DMS53 treated with DMSO at 0.1 percent for 48 hours (cell line): ENCODE measurements around the gene NHERF2.

Source experiments
- DNase-seq: peaks from one replicate; lab custom pipeline; 2025; ENCODE audit not compliant: unreplicated experiment; lab: John Stamatoyannopoulos, UW

NHERF2 gene

GRCh38 chr16:2079311-2079800 lies 52.7 kb downstream of the NHERF2 start:
- no peak for DNase-seq

DNA sequence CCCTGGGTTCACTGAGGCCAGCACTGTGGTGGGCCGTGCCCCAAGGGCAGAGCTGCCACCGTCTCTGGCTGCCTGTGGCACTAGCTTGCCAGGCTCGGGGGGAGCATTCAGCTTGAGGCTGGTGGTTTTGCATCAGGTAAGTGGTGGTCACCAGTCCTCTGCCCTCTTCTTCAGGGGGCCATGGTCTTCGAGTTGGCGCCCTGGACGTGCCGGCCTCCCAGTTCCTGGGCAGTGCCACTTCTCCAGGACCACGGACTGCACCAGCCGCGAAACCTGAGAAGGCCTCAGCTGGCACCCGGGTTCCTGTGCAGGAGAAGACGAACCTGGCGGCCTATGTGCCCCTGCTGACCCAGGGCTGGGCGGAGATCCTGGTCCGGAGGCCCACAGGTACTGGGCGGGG lies 53.3 kb downstream of the NHERF2 start:
- no peak for DNase-seq

DNA sequence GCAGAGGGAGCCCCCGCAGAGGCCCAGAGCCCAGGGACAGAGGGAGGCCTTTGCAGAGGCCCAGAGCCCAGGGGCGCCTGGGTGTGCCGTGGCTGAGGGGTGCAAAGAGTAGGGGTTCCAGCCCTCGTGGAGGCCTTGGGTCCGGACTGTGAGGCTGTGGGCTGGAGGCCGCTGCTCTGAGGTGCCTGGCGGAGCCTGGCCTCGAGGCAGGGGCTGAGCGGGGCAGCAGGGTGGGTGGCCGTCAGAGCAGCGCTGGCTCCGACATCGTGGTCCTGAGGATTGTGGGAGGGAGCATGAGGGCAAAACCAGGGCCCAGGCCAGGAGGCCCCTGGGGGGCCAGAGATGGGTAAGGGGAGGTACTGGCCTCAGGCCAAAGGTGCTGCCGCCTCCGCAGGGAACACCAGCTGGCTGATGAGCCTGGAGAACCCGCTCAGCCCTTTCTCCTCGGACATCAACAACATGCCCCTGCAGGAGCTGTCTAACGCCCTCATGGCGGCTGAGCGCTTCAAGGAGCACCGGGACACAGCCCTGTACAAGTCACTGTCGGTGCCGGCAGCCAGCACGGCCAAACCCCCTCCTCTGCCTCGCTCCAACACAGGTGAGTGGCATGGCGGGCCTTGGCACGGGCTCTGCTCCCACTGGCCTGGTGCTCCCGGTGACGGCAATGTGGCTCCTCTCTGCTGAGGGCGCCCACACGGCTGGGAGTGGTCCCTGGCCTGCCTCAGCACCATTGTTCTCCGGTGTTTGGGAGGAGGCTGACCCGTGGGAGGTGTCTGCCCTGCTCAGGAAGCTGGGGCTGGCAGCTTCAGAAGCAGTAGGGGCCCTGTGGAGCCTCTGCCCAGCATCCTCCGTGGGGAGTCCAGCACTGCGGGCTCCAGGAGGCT lies 54.7 kb downstream of the NHERF2 start:
- DNase-seq: no peak

DNA sequence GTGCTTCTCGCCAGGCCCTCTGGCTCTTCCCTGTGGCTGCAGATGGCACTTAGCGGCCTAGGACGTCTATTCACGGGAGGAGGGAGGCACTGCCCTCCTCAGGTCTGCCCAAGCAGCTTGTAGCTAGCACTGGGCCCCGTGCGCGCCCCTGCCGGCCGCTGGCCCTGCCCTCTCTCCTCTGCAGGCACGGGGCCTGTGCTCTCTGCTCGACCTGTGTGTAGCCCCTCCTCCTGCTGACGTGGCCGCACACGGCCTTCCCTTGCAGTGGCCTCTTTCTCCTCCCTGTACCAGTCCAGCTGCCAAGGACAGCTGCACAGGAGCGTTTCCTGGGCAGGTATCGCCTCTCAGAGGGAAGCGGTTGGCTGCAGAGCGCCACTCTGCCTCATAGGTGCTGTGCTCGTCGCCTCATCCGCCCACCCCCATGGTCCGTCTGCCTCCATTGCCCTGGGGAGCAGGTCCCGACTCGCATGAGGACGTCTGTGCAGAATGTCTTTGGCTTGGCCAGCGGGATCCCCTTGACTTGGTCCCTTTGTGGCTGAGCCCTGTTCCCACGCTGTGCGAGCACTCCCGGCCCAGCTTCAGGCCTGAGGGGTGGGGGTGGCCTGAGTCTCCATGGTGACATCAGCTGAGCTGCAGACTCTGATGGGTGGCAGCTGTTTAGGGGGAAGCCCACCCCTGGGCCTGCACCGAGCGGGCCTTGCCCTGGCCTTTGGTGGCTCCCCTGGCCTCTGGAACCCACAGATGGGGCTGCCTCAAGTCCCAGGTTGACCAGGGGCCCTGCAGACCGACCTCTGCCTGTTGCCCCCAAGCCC lies 55.7 kb downstream of the NHERF2 start:
- peak; percentile 94 for DNase-seq

- DNase-seq: no peak
Measured at GRCh38 chr16:2082983-2083364, 56.3 kb downstream of the NHERF2 start.

DNA sequence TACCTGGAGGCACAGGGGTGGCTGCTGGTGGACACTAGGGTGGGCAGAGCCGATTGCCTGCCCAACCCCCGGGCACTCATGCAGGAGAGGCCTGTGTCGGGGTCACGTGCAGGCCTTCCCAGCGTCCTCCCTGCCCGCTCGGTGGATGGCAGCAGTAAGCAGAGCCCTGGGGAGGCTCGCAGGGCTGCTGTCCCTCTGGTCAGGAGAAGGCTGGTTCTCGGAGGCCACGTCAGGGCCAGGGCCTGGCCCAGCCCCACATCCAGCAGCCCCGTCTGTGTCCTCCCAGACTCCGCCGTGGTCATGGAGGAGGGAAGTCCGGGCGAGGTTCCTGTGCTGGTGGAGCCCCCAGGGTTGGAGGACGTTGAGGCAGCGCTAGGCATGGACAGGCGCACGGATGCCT lies 56.7 kb downstream of the NHERF2 start:
- DNase-seq: no peak

DNA sequence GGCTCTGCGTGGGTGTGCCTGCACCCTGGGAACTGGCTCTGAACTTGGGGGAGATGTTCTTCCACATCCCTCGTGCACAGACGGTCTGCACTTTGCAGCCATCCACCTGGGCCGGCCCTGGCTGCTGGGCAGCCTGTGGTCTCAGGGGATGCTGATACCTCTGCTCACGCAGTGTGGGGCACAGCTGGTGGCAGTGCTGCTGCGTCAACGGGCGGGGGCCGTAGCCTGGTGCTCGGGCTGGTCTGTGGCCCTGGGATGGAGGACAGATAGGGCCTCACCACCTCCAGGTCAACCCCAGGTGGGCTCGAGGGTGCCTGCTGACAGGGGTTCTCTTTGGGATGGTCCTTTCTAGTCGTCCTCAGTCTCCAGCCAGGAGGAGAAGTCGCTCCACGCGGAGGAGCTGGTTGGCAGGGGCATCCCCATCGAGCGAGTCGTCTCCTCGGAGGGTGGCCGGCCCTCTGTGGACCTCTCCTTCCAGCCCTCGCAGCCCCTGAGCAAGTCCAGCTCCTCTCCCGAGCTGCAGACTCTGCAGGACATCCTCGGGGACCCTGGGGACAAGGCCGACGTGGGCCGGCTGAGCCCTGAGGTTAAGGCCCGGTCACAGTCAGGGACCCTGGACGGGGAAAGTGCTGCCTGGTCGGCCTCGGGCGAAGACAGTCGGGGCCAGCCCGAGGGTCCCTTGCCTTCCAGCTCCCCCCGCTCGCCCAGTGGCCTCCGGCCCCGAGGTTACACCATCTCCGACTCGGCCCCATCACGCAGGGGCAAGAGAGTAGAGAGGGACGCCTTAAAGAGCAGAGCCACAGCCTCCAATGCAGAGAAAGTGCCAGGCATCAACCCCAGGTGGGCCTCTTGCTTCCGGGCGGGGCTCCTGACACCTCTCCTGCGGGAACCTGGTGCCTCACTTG lies 57.4 kb downstream of the NHERF2 start:
- no peak for DNase-seq

GRCh38 chr16:2084895-2085625 lies 58.4 kb downstream of the NHERF2 start:
- DNase-seq: no peak

- DNase-seq: no peak
Measured at GRCh38 chr16:2085669-2086068, 59.0 kb downstream of the NHERF2 start.

- DNase-seq: no peak
Measured at GRCh38 chr16:2086106-2086742, 59.5 kb downstream of the NHERF2 start.

GRCh38 chr16:2086812-2087747 lies 60.4 kb downstream of the NHERF2 start:
- no peak for DNase-seq

GRCh38 chr16:2087748-2088631 lies 61.3 kb downstream of the NHERF2 start:
- DNase-seq: no peak
